Sigmoid colon (tissue), 7 donors: ENCODE measurements around the gene HES5. TPM values are rescaled to one million over a fixed set of nuclear protein-coding genes. Genes with fewer than 3 reads are reported as not detected.
A peak's percentile ranks its signal among the peaks of the same experiment; 100 is the strongest.

Source experiments
- DNase-seq: peaks from one replicate; pipeline ENCODE4 v3.0.0-alpha.2; 2019
- H3K27ac ChIP-seq, 4 donors: fragments of 200-600 bp; sonication (generic); one replicate each; pipeline ENCODE4 v1.5.1; 2016 to 2019; ENCODE audit warnings: mild to moderate bottlenecking in 1 of 4
- H3K27me3 ChIP-seq, 3 donors: fragments of 200-600 bp; sonication (generic); one replicate each; pipeline ENCODE4 v1.5.1; 2019; ENCODE audit warnings: mild to moderate bottlenecking in 1 of 3
- H3K36me3 ChIP-seq, 4 donors: fragments of 200-600 bp; sonication (generic); one replicate each; pipeline ENCODE4 v1.5.1; 2016 to 2019
- H3K4me1 ChIP-seq, 4 donors: fragments of 200-600 bp; sonication (generic); one replicate each; pipeline ENCODE4 v1.5.1; 2017 to 2019
- H3K4me3 ChIP-seq, 4 donors: fragments of 200-600 bp; sonication (generic); one replicate each; pipeline ENCODE4 v1.5.1; 2017 to 2019; ENCODE audit warnings: mild to moderate bottlenecking in 2 of 4, moderate library complexity in 1 of 4
- H3K9me3 ChIP-seq, 4 donors: fragments of 200-600 bp in 3 of 4; sonication (generic) in 3 of 4; one replicate each; pipeline versions ENCODE4 v1.5.1 to v1.6.1; 2013 to 2019
- EP300 ChIP-seq, 4 donors: sonication (generic); formaldehyde crosslinking; IDR thresholded peaks; one replicate each; pipeline ENCODE4 v1.6.1; 2017; ENCODE audit warnings: antibody characterized with exemption in 4 of 4
- POLR2A ChIP-seq, 2 donors: fragments of 450-650 bp; IDR thresholded peaks; one replicate each; pipeline ENCODE4 v1.6.1; 2016; ENCODE audit warnings: antibody characterized with exemption in 2 of 2, mild to moderate bottlenecking in 2 of 2, moderate library complexity in 2 of 2
- POLR2AphosphoS5 ChIP-seq, 4 donors: sonication (generic); formaldehyde crosslinking; IDR thresholded peaks; one replicate each; pipeline ENCODE4 v1.6.1; 2017; ENCODE audit warnings: antibody characterized with exemption in 4 of 4
- WGBS, 2 donors: extraction: QIAGEN DNeasy Blood & Tissue Kit; methylation state at CpG; one replicate each; pipeline ENCODE4 v1.1.7; 2013; 5-methylcytosine and 5-hydroxymethylcytosine counted together
- intact Hi-C: fragments of 100-400 bp; cut with DNase I; formaldehyde crosslinking; loops from one replicate; pipeline ENCODE4 v1.15.1; 2023
- polyA plus RNA-seq, 3 donors: library from polyadenylated mRNA; stranded (reverse); fragments of 200-250 nt; gene quantifications; one replicate each; pipeline ENCODE4 v1.2.3, GENCODE V29; 2013
- total RNA-seq, 4 donors: library from RNA; depleted of rRNA; stranded (reverse); fragments of >200 nt; gene quantifications; one replicate each; pipeline ENCODE4 v1.1.0, GENCODE V29; 2016
- TF ChIP-seq, protein P1 (sequence below), 4 experiments: fragments of 450-650 bp in 3 of 4; fragments of 200-600 bp in 1 of 4; IDR thresholded peaks; one replicate each; pipeline ENCODE4 v1.5.1; 2016 to 2019; ENCODE audit warnings: antibody characterized with exemption in 4 of 4, mild to moderate bottlenecking in 3 of 4, moderate library complexity in 2 of 4
- donor health status: healthy with polysubstance abuse.
- donor health status: Bipolar disorder and iron deficiency.
- donor health status: healthy.

The HES5 gene
- total and polyA plus RNA-seq, 7 donors: 0.36 to 1.2 (median 0.61) TPM; not detected in 4

DNA sequence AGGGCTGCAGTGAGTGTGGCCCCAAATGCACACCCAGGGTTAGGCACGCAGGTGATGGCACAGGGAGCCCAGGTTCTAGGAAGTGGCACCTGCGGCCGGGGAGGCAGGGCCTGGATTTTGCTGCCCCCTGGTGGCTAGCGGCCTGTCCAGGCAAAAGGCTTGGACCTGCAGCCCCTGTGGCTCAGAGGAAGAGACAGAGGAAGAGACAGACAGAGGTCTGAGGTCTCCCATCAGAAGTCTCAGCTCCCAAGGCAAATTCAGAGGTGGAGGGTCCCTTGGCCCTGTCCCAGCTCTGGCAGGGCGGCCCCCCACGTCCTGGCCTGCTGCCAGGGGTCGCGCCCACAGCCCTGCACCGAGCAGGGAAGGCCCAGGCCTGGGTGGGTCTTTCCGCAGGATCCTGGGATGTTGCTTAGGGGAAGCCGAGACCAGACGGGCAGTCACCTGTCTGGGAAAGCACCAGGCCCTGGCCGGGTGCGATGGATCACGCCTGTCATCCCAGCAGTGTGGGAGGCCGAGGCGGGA, 18.1 kb upstream of the HES5 start:
- Histone ChIP-seq H3K36me3 (no peaks in the 10 kb centered on the region), H3K4me3 (peak overlapping the region; percentile 18 to 52 (median 23)), H3K27me3 (peaks cover 14 to 50% (median 42%) of the 10 kb centered on the region in 3 donors), H3K4me1 (peaks cover 0 to 59% (median 43%) of the 10 kb centered on the region in 4 donors), H3K27ac (peak overlapping the region; percentile 79 to 94 (median 82)), H3K9me3 (no peaks in the 10 kb centered on the region)
- WGBS, 2 donors: 2 to 6% methylated on average over 17 of the region's 17 CpGs
- DNase-seq: peak; percentile 91
- peak in 2 of 4 donors; percentile 18 to 24 for TF ChIP-seq POLR2AphosphoS5 (IDR thresholded peaks at IDR 0.05)
- no peak for TF ChIP-seq EP300 (IDR thresholded peaks at IDR 0.05)
- no peak for TF ChIP-seq POLR2A (IDR thresholded peaks at IDR 0.05)
- TF ChIP-seq, protein P1, sequence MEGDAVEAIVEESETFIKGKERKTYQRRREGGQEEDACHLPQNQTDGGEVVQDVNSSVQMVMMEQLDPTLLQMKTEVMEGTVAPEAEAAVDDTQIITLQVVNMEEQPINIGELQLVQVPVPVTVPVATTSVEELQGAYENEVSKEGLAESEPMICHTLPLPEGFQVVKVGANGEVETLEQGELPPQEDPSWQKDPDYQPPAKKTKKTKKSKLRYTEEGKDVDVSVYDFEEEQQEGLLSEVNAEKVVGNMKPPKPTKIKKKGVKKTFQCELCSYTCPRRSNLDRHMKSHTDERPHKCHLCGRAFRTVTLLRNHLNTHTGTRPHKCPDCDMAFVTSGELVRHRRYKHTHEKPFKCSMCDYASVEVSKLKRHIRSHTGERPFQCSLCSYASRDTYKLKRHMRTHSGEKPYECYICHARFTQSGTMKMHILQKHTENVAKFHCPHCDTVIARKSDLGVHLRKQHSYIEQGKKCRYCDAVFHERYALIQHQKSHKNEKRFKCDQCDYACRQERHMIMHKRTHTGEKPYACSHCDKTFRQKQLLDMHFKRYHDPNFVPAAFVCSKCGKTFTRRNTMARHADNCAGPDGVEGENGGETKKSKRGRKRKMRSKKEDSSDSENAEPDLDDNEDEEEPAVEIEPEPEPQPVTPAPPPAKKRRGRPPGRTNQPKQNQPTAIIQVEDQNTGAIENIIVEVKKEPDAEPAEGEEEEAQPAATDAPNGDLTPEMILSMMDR (IDR thresholded peaks at IDR 0.05): peak; percentile 91 to 96 (median 94)
- intact Hi-C loops: loop anchor here (1.0 to 5.0 kb wide), 3 partner anchors 22 to 134 kb away; partner anchors contain the start of genes PANK4 and PRXL2B

DNA sequence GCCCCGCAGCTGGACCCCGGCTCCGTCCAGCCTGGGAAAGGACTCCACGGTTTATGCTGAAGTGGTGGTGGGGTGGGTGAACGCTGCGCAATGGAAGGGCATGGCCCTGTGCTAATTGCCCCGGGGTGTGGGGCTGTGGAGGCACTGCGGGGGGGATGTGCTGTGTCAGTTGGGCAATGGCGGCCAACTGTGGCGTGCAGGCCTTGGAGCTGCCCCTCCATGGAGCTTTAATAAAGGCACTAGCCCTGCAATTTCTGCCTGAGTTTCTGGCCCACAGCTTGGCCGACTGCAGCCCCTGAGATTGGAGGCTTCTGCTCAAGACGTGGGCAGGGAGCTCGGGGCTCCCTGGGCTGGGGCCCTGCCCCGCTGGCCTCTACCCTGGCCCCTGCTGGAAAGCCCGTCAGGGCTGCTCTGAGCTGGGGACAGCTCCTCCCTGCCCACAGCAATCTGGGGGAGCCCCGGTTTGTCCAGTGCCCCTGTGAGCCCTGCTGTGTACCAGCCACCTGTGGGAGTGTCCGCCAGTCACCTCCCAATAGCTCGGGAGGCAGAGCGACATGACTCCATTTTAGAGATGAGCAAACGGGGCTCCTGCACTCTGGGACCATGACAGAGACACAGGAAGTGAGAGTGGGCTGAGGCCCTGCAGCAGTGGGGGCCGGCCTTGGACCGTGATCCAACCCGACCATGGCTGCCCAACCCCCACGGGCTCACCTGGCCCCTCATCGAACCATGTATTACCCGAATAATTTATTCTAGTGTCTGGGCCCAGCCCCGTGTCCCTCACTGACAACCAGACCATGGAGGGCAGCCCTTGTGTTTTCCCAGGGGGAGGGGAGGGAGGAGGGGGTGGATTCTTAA, 17.4 kb upstream of the HES5 start:
- peaks cover 0 to 59% (median 43%) of the 10 kb centered on the region in 4 donors for H3K4me1 ChIP-seq
- intact Hi-C loops: loop anchor here (1.0 to 5.0 kb wide), 3 partner anchors 21 to 133 kb away; partner anchors contain the start of genes PANK4 and PRXL2B

DNA sequence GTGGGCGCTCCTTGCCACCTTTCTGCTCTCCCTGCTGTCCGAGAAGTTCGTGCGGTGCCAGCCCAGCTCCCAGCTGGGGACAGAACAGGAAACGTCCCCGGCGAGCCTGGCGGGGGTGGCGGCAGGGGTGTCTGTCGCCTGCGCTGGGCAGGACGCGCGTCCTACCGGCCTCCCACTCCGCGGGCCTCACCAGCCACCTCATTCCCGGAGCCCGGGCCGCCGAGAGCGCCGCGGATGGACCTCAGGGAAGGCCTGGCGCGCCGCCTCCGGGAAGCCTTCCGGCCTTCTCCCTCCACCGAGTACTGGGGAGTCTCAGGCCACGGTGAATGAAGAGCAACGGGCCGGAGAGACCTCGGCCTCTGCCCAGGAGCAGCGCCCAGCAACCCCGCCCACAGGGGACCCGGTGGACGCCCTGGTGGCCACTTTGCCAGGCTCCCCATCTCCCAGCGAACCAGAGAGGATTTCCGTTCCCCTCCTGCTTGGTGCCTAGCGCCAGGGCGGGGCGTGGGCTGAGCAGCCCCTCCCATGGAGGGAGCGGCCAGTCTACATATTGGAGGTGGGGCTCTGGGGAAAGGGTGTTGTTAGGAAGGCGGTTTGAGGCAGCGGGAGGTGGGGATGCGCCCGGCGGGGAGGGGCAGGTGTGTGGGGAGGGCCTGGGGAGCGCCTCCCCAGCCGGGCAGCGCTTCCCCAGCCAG, 16.6 kb upstream of the HES5 start:
- no peaks in the 10 kb centered on the region for H3K36me3 ChIP-seq
- peak overlapping the region; percentile 36 to 52 (median 48) for H3K4me3 ChIP-seq
- intact Hi-C loops: loop anchor here (5.0 kb wide), 1 partner anchor 41 kb away; the partner anchor contains the start of gene PRXL2B
- peak; percentile 93 for DNase-seq
- peak overlapping the region; percentile 79 to 94 (median 82) for H3K27ac ChIP-seq
- peaks cover 15 to 60% (median 49%) of the 10 kb centered on the region in 3 donors for H3K27me3 ChIP-seq
- TF ChIP-seq POLR2AphosphoS5 (IDR thresholded peaks at IDR 0.05) (peak; percentile 23 to 70 (median 52)), POLR2A (IDR thresholded peaks at IDR 0.05) (peak in 1 of 2 donors; percentile 50)
- TF ChIP-seq, protein P1 (IDR thresholded peaks at IDR 0.05): no peak
- 1% methylated on average over 52 of the region's 52 CpGs for WGBS, 2 donors
- H3K4me1 ChIP-seq: peaks cover 0 to 59% (median 43%) of the 10 kb centered on the region in 4 donors
- no peaks in the 10 kb centered on the region for H3K9me3 ChIP-seq

More for the DNA sequence above, 17.4 kb upstream of the HES5 start:
- Histone ChIP-seq H3K27ac (peak overlapping the region; percentile 79 to 94 (median 82)), H3K36me3 (no peaks in the 10 kb centered on the region), H3K9me3 (no peaks in the 10 kb centered on the region), H3K4me3 (peak overlapping the region in 3 of 4 donors; percentile 46 to 52 (median 51)), H3K27me3 (peaks cover 14 to 57% (median 46%) of the 10 kb centered on the region in 3 donors)
- DNase-seq: no peak
- 3 to 9% methylated on average over 27 of the region's 27 CpGs for WGBS, 2 donors
- TF ChIP-seq POLR2A (IDR thresholded peaks at IDR 0.05): no peak
- peak in 1 of 4 donors; percentile 1 for TF ChIP-seq POLR2AphosphoS5 (IDR thresholded peaks at IDR 0.05)
- no peak for TF ChIP-seq EP300 (IDR thresholded peaks at IDR 0.05)
- TF ChIP-seq, protein P1 (IDR thresholded peaks at IDR 0.05): no peak

DNA sequence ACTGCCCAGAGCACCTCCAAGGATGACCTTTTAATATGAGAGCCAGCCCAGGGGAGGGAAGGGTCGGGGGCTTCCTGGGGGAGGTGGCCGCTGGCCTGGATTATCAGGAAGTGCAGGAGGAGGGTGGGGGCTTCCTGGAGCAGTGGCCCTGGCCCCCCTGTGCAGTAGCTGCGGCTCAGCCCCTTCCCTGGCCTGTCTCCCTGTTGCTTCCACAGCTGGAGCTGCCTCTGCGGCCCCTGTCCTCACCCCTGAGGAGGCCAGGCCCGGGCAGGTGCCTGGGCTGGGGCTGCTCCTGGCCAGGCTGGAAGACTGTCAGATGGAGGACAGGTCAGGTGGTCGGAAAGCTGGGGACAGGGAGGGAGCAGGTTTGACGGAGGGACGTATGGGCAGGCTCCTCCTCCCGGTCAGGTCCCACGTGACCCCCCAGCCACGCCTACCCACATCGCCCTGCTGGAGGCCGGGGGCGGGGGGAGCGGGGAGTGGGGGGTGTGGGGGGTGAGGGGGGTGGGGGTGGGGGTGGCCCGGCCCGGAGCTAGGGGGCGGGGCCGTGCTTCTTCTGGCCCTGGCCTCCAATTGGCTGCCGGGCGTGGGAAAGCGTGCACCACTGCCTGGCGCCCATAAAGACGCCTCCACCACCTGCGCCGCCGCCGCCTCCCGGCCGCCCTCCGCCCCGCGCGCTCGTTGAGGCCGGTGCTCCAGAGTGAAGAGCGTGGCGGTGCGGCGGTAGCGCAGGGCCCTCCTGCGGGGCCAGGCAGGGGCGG, 15.9 kb upstream of the HES5 start:
- Histone ChIP-seq H3K4me1 (peaks cover 0 to 61% (median 46%) of the 10 kb centered on the region in 4 donors), H3K27me3 (peaks cover 19 to 68% (median 53%) of the 10 kb centered on the region in 3 donors), H3K27ac (peak overlapping the region; percentile 79 to 94 (median 82)), H3K9me3 (no peaks in the 10 kb centered on the region), H3K36me3 (no peaks in the 10 kb centered on the region), H3K4me3 (peak overlapping the region; percentile 36 to 52 (median 48))
- WGBS, 2 donors: 2 to 3% methylated on average over 43 of the region's 43 CpGs
- DNase-seq: peak; percentile 96
- peak in 1 of 2 donors; percentile 39 for TF ChIP-seq POLR2A (IDR thresholded peaks at IDR 0.05)
- TF ChIP-seq POLR2AphosphoS5 (IDR thresholded peaks at IDR 0.05): peak in 3 of 4 donors; percentile 16 to 57 (median 18)
- no peak for TF ChIP-seq EP300 (IDR thresholded peaks at IDR 0.05)
- TF ChIP-seq, protein P1 (IDR thresholded peaks at IDR 0.05): no peak
- intact Hi-C loops: loop anchor here (5.0 kb wide), 1 partner anchor 41 kb away; the partner anchor contains the start of gene PRXL2B
